GM18502 (cell line): ENCODE data around the gene NEUROD4.
"Not testable (repeated sequence)": the region's sequence is repeated elsewhere in the genome, so short reads cannot be mapped to it uniquely, and the experiment has no call there.

Experiments
- ATAC-seq: cut with Tn5 transposase; IDR thresholded peaks from one replicate; pipeline ENCODE4 v1.9.1; 2021; ENCODE audit warnings: mild to moderate bottlenecking; ENCODE audit not compliant: unreplicated experiment, poor library complexity

Gene NEUROD4

GRCh38 chr12:55019784-55020183 lies at the start of gene NEUROD4:
Gene NEUROD4 (plus strand): TSS chr12:55019974. CDS start chr12:55026440, 6,466 bp downstream.
- no peak for ATAC-seq

GRCh38 chr12:54970741-54971140 lies 49.0 kb upstream of the NEUROD4 start:
- ATAC-seq = no peak

GRCh38 chr12:54973556-54973955 lies 46.2 kb upstream of the NEUROD4 start:
- ATAC-seq = no peak

- ATAC-seq = no peak
Measured at GRCh38 chr12:54974279-54974678, 45.5 kb upstream of the NEUROD4 start.

- ATAC-seq = no peak
Measured at GRCh38 chr12:54975272-54975671, 44.5 kb upstream of the NEUROD4 start.

- ATAC-seq = no peak
Measured at GRCh38 chr12:54975875-54976274, 43.9 kb upstream of the NEUROD4 start.

- no peak for ATAC-seq
Measured at GRCh38 chr12:54977155-54977554, 42.6 kb upstream of the NEUROD4 start.

GRCh38 chr12:54977857-54978256 lies 41.9 kb upstream of the NEUROD4 start:
- ATAC-seq = no peak

GRCh38 chr12:54980341-54980740 lies 39.4 kb upstream of the NEUROD4 start:
- ATAC-seq = no peak

GRCh38 chr12:54981796-54982195 lies 38.0 kb upstream of the NEUROD4 start:
- no peak for ATAC-seq

GRCh38 chr12:54983536-54984101 lies 36.2 kb upstream of the NEUROD4 start:
- ATAC-seq = no peak

GRCh38 chr12:54984658-54985376 lies 35.0 kb upstream of the NEUROD4 start, which contains the start of gene TESPA1:
Gene TESPA1 (minus strand): TSS chr12:54984762. CDS start chr12:54974562, 10,200 bp downstream.
- ATAC-seq = peak; percentile 97

GRCh38 chr12:54986773-54987172 lies 33.0 kb upstream of the NEUROD4 start:
- ATAC-seq = not testable (repeated sequence)

GRCh38 chr12:54987611-54988231 lies 32.1 kb upstream of the NEUROD4 start:
- no peak for ATAC-seq

GRCh38 chr12:54988402-54989054 lies 31.2 kb upstream of the NEUROD4 start:
- ATAC-seq = peak; percentile 22

- ATAC-seq = no peak
Measured at GRCh38 chr12:54989829-54990228, 29.9 kb upstream of the NEUROD4 start.

GRCh38 chr12:54991161-54991990 lies 28.4 kb upstream of the NEUROD4 start:
- ATAC-seq = peak; percentile 77

GRCh38 chr12:54991991-54992375 lies 27.8 kb upstream of the NEUROD4 start:
- ATAC-seq = peak; percentile 38

- ATAC-seq = peak; percentile 54
Measured at GRCh38 chr12:54993181-54993835, 26.5 kb upstream of the NEUROD4 start.

GRCh38 chr12:54996205-54996604 lies 23.6 kb upstream of the NEUROD4 start:
- no peak for ATAC-seq
